ENCODE measurements around the gene VWA5B1.
"Not testable (repeated sequence)": the region's sequence is repeated elsewhere in the genome, so short reads cannot be mapped to it uniquely, and the experiment has no call there.

Gene VWA5B1, protein sequence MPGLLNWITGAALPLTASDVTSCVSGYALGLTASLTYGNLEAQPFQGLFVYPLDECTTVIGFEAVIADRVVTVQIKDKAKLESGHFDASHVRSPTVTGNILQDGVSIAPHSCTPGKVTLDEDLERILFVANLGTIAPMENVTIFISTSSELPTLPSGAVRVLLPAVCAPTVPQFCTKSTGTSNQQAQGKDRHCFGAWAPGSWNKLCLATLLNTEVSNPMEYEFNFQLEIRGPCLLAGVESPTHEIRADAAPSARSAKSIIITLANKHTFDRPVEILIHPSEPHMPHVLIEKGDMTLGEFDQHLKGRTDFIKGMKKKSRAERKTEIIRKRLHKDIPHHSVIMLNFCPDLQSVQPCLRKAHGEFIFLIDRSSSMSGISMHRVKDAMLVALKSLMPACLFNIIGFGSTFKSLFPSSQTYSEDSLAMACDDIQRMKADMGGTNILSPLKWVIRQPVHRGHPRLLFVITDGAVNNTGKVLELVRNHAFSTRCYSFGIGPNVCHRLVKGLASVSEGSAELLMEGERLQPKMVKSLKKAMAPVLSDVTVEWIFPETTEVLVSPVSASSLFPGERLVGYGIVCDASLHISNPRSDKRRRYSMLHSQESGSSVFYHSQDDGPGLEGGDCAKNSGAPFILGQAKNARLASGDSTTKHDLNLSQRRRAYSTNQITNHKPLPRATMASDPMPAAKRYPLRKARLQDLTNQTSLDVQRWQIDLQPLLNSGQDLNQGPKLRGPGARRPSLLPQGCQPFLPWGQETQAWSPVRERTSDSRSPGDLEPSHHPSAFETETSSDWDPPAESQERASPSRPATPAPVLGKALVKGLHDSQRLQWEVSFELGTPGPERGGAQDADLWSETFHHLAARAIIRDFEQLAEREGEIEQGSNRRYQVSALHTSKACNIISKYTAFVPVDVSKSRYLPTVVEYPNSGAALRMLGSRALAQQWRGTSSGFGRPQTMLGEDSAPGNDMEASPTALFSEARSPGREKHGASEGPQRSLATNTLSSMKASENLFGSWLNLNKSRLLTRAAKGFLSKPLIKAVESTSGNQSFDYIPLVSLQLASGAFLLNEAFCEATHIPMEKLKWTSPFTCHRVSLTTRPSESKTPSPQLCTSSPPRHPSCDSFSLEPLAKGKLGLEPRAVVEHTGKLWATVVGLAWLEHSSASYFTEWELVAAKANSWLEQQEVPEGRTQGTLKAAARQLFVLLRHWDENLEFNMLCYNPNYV

DNA sequence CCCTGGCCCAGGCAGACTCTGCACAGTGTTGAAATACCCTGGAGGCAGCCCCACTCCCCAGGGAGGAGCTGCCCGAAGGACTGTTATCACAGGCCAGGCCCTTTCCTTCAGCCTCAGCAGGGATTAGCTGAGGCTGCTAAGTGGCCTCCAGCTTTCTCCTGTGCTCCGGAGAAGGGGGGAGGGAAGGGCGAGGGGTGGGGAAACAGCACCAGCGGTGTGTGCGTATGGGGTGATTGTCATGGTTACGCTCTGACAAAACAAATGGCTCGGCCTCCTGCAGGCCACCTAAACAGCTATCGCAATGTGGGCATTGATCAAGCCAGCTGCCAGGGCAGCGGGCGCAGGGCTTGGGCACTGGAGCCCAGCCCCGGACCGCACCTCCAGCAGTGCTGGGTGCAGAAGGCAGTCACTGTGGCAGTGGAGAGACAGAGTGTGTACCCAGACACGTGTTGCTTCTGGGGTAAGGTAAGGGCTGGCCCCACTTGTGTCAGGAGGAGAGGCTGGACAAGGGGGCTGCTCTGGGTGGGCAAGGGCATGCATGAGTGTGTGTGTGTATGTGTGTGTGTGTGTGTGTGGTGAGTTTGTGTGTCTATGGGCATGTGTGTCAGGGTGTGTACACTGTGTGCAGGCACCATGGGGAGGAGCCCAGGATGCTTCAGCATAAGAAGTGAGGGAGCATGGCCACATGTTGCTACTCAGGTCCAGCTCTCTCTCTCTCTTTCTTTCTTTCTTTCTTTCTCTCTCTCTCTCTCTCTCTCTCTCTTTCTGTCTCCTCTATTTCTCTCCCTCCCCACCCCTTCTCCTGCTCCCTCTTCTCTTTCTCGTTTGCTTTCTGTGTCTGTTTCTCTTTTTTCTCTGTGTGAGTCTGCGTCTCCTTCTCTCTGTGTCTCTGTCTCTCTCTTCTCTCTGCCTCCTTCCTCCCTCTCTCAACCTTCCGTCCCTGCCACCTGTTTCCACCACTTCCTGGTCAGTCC lies at the start of gene VWA5B1:
VWA5B1 (plus strand) TSS at position 252 of the 974 bp plus-strand sequence. CDS start 19,727 bp downstream, outside the sequence.
- no peak for DNase-seq

DNA sequence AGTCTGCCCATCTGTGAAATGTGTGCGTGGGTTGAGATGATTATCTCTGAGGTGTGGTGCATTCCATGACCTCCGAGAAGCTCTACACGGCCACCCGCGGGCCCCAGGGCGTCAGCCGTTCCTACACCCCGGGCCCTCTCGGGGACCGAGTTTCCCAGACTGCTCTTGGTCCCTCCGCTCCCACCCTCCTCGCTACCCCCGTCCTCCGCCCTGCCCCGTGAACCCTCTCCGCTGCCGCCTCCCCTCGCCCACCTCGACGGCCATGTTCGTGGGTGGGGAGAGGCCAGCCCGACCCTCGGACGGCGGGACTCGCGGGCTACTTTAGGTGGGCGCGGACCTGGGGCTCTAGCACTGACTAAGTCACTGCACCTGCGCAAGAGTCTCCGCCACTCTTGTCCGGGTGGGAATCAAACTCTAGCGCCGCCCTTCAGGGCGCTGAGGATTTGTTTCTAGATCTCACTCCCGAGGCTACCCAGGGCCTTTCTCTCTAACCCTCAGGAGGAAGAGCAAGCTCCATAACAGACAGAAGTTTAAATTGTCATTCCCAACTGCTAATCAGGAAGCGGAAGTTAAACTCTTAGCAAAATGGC lies 47.7 kb upstream of the VWA5B1 start:
- DNase-seq, result no peak

DNA sequence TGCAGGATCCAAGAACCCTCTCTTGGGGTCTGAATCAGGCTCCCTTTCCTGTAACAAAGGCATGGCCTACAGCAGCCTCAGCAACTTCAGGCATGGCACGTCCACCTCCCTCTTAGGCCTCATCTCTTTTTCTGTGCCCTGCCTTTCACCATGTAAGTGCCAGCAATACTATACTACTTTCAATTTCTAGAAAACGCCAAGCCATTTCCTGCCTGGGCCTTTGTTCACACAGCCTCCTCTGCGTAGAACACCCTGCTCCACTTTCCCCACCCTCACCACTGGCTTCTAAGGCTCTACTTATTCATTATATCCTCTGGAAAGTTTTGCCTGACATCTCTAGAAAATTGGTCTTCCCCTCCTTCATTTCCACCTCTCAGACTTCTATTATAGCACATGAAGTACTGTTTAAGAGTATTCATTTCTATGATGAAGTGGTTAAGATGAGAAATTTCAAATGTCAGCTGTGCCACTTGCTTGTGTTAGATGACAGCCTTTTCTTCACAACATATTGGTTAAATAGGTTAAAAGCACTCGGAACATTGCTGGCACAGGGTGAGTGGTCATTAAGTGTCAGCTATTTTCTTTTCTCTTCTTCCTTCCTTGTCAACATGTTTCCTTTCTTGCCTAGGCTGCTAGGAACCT lies 41.6 kb upstream of the VWA5B1 start:
- no peak for DNase-seq

DNA sequence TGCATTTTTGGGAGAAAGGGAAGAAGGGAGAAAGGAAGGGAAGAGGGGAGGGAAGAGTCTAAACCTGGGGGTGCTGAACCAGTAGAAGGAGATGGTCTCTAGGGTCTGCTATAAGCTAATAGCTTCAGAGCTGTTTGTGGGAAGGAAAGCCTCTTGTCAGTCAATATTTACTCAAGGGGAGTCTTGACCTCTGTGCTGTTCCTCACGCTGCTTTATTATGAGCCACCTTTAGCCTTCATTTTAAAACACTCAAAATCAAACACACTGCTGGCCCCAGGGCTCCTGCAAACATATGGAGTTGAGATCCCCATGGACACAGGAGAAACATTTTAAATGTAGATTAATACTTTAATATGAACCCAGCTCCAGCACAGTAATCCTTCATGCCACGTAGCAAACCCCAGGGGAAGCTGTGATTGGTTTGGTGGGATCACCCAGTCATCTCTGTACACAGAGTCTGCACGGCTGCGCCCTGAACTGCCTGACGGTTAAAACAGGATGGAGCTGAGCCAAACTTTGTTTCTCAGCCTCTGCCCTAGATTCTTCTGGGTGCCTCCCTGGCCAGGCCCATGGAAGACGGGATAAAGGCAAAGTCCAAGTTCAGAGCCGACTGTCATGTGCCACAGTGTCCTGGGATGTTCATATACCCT lies 40.2 kb upstream of the VWA5B1 start:
- DNase-seq, result no peak

DNA sequence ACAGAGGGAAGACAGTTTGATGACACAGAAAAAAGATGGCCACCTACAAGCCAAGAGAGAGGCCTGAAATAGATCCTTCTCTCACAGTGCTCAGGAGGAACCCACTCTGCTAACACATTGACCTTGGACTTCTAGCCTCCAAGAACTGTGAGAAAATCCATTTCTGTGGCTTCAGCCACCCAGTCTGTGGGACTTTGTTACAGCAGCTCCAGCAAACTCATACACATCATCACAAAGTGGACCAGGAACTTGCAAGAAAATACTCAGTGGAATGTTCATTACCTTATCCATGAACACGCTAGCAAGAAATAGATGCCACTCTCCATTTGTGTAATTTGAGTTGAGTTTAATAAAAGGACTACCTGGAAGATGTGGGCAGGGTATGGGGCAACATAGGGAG lies 38.1 kb upstream of the VWA5B1 start:
- no peak for DNase-seq

DNA sequence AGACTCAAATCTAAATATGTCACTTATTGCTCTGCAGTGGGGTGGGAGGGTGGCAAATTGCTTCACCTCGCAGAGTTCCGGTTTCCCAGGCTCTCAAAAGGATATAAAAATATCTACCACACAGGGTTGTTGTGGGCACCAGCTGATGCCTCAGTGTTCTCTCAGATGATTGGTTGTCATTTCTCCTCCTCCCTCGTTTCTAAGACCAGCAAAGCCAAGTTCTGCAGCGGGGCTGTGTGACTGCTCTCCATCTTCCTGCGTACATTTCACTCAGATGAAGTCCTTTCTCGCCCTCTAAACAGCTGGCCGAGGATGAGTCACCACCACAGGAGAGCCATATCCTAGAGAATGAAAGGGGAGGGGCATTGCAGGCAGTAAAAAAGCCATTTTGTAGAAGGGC lies 35.0 kb upstream of the VWA5B1 start:
- DNase-seq, result no peak

DNA sequence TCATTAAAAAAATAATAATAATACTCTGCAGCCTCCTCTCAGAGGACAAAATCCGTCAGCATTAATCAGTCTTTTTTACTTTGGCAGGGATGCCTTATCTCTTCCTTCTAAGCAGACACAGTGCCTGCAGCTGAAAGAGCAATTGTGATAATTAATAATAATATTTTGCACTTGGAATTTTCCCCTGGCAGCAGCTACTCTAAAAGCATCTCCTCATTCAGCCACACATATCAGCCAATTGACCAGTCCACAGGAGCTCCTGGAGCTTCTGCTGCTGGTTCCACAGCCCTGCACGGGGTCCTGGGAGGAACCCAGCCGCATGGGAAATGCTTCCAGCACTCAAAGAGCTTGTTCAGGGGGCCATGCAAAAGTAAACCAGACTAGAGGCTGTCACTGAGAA lies 31.0 kb upstream of the VWA5B1 start:
- no peak for DNase-seq

DNA sequence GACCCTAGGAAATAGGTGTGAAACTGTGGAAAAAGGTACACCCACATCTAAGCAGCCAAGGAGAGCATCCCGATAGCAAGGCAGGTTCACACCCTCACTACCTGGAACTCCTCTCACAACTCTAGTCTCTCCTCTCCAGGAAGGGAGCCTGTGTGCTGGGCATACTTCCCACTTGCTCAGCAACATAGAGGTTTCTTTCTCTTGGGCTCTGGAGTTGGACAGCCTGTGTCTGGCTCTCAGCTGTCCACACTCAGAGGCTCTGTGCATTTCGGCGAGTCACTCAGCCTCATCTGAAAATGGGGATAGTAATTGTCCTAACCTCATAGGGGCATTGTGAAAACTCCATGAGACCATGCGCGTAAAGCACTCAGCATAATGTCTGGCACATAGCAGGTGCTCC lies 29.6 kb upstream of the VWA5B1 start:
- no peak for DNase-seq

DNA sequence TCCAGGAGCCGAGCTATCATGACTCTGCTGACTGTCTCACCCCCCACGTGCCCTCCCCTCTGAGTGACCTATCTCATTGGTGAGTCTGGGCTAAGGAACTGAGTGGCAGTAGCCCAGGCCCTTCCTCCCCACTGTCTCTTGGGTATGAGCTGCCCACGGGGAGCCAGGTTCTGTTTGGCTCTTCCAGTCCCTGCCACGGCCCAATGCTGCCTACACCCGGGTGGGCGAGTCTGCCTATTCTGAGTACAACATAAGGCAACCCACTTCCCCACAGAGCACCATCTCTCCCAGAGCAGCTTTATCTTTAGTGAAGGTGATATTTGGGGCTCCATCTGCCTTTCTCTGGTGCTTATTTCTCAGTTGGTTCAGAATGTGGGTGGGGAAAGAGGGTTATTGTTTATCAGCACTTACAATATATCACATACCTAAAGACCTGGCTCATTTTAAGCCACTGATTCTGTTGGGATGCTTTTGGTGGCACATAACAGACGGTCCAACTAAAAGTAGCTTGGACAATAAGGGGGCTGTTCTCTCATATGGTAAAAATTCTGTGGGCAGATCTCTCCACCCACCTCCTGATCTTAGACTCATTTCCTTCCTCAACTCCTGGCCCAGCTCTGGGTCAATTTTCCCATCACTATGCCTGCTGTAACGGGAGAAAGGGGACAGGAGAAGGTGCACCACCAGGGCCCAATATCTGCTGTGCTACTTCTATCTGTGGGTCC lies 27.7 kb upstream of the VWA5B1 start:
- no peak for DNase-seq

DNA sequence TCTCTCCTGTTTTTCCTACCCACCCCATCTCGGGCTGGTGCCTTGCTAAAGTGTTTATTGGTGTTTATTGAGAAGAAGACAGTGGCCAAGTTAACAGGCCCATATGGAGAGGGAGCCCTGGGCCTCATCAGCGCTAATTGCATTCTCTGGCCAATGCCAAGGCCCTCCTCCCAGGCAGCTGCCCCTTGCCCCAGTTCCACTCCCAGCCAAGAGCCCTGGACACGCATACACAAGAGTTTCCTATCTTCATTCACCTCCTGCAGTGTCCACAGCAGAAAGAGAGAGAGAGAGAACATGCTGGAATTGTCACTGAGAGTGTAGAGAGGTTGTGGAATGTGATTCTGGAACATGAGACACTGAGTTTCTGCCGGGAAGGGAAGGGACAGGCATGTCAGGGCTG lies 25.4 kb upstream of the VWA5B1 start:
- no peak for DNase-seq

DNA sequence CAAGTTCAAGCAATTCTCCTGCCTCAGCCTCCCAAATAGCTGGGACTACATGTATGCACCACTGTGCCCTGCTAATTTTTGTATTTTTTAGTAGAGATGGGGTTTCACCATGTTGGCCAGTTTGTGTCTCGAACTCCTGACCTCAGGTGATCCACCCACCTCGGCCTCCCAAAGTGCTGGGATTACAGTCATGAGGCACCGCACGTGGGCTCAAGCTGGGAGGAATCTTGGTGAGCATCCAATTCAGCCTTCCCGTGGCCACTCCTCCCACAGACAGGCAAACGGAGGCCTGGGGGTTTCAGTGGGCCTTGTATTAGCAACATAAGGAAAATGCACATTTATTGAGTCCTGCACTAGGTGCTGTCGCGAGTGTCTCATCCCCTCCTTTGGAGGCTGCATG lies 24.5 kb upstream of the VWA5B1 start:
- no peak for DNase-seq

DNA sequence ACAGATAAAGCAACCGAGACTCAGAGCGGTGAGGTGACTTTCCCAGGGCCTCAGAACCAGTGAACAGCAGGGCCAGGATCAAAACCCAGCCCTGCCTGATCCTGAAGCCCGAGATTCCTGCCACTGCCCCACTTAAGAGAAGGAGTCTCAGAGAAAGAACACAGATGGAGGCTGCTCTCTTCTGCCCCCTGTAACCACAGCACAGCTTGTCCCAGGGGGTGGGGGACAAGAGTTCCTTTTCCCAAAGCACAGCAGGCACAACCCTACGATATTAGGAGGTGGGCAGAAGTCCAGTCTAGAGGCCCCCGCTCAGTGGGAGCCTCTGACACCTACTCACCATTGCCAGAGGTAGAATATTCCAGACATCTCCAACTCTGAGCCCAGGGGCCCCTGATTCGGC lies 24.0 kb upstream of the VWA5B1 start:
- no peak for DNase-seq

DNA sequence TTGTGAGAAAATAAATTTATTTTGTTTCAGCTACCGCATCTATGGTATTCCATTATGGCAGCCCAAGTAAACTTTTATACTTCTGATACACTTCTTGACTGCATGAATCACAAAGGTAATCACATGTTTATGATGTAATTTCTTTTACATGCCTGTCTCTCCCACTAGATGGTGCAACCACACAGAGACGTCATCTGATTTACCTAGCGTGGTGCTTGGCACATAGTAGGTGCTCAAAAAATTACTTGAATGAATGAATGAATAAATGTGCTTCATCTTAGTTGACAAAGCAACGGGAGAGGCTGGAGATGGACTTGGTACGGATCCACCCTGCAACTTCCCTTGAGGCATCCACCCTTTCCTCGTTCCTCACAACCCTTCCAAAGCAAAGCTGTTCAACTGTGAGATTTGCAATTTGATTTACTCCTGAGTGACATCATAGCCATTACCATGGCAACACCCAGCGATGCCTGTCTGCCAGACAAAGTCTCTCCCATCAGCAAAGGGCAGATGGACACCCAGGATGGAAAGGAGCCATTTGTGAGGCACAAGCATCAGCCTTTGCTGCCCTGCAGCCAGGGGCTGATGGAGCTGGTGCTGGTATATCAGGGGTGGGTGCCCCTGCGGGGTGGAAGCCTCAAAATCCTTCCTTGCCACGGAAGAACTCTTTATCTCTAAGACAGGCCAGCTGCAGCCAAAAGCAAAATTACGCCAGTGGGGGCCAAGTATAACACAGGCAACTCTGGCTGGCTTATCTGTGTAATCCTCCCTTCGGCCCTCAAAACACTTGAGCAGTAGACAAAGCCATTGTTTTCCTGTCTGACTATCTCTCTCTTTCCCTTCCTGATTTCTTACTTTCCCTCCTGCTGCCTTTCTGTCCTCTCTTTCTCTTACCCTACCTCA lies 18.9 kb upstream of the VWA5B1 start:
- no peak for DNase-seq

DNA sequence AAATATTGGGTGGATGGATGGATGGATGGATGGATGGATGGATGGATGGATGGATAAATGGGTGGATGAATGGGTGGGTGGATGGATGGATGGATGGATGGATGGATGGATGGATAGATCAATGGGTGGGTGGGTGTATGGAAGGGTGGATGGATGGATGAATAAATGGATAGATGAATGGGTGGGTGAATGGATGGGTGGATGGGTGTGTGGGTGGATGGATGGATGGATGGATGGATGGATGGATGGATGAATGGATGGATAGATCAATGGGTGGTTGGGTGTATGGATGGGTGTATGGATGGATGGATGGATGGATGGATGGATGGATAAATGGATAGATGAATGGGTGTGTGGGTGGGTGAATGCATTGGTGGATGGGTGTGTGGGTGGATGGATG lies 17.0 kb upstream of the VWA5B1 start:
- DNase-seq, result not testable (repeated sequence)

DNA sequence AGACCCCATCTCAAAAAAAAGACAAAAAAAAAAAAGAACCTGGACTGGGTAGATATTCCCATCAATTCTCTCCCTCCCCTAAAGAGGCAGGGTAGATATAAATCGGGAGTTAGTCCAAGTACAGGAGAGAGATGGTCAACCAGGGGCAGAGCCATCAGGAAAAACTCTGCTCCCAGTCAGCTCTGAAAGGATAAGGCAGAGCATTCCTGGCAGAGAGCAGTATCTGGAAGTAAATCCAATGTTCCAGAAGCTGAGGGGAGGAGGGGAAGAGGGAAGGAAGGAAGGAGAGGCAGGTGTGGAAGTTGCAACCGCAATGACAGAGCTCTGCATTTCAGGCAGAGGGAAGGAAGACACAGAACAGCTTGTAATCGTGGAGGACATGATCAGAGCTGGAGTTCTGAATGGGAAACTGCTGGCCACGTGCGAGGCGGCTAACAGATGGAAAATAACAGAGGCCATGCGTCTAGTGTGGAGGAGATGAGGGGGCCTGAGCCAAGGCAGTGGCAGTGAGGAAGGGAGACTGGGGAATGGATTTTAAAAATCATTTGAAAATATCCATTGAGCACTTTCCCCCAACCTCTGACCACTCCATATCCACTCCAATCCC lies 15.3 kb upstream of the VWA5B1 start:
- no peak for DNase-seq

DNA sequence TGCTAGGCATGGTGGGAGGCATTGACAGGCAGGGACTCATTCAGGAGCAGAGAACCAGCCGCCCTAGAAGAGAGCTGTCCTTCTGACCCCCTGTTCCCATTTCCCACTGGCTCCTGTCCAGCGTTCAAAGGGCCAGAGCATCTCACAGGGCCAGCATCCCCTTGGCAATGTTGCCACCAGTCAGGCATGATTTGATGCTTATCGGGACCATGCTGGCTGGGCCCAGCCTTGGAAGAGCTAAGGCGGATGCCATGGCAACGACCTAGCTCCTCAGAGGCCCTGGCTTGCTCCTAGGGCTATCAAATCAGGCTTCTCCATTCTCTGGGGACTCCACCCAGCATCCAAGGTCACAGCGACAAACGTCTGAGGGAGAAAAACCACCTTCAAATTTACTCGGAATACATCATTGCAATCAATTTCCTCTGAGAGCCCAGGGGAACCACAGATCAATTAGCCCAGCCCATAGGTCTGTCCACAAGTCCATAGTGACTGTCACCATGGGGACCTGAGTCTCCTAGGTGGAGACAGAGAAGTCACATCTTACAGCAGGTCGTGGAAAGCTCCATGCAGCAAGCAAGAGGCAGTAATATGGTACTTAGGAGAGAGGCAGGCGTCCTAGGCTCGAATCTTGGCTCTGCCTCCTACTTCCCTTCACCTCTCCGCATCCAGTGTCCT lies 14.1 kb upstream of the VWA5B1 start:
- no peak for DNase-seq

DNA sequence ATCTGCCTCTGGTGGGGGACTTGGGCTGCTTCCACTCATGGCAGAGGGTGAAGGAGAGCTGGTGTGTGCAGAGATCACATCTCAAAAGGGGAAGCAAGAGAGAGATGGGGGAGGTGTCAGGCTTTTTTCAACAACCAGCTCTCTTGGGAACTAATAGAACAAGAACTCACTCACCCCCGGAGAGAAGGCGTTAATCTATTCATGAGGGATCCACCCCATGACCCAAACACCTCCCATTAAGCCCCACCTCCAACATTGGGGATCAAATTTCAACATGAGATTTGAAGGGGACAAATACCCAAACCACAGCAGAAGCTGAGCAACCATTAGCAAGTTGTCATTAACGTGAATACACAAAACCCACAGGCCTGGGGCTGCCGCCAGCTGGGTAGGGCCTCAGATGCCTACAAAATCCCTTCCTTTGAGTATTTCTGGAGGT lies 12.0 kb upstream of the VWA5B1 start:
- DNase-seq, result no peak

DNA sequence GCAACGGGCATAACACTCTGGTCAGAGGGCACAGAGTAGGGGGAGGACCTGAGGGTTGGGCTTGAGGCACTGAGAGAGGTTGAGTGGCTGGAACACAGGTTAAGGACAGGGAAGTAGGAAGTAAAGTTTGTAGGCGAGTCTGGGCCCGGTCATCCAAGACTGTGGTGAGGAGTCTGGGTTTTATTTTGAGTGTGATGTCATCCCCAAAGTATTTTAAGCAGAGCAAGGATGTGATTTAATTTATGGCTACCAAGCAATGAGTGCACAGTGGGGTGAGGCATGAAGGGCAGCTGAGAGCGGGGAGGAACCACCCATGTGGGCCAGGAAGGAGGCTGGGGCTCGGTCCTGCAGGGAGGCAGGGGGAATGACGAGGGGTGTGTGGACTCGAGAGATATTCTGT lies 11.2 kb upstream of the VWA5B1 start:
- no peak for DNase-seq

All from activated CD8-positive, alpha-beta memory T cell treated with anti-CD3 and anti-CD28 coated beads, Interleukin-2, amount 50 U/mL, for 4 hours (primary cell).